Measurements from ENCODE around the gene MCEE.
"Not testable (repeated sequence)": the region's sequence is repeated elsewhere in the genome, so short reads cannot be mapped to it uniquely, and the experiment has no call there.

MCEE gene

GRCh38 chr2:71117063-71117462 is 13.0 kb downstream of the MCEE start:
- TF ChIP-seq, protein P1, sequence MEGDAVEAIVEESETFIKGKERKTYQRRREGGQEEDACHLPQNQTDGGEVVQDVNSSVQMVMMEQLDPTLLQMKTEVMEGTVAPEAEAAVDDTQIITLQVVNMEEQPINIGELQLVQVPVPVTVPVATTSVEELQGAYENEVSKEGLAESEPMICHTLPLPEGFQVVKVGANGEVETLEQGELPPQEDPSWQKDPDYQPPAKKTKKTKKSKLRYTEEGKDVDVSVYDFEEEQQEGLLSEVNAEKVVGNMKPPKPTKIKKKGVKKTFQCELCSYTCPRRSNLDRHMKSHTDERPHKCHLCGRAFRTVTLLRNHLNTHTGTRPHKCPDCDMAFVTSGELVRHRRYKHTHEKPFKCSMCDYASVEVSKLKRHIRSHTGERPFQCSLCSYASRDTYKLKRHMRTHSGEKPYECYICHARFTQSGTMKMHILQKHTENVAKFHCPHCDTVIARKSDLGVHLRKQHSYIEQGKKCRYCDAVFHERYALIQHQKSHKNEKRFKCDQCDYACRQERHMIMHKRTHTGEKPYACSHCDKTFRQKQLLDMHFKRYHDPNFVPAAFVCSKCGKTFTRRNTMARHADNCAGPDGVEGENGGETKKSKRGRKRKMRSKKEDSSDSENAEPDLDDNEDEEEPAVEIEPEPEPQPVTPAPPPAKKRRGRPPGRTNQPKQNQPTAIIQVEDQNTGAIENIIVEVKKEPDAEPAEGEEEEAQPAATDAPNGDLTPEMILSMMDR (IDR thresholded peaks at IDR 0.05; ENCODE audit: low read length, missing control alignments): no peak
- H3K4me3 ChIP-seq (replicated peaks; ENCODE audit: low read depth, low read length): no peak overlapping the region
- DNase-seq (ENCODE audit: low read depth): no peak

DNA sequence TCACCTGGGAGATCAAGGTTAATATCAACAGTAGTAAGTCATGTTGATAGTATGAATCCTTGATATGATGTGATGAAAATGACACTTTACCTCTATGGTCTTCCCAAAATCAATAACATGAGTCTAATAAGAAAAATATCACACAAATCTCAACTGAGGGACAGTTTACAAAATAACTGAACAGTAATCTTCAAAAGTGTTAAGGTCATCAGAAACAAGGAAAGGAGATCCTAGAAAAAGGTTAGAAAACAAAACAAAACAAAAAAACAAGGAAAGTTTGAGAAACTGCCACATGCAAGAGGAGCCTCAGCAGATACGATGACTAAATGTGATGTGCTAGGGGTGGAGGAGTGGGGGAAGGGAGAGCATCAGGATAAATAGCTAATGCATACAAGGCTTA is 16.2 kb downstream of the MCEE start:
- TF ChIP-seq, protein P1 (IDR thresholded peaks at IDR 0.05; ENCODE audit: low read length, missing control alignments): no peak
- no peak for DNase-seq (ENCODE audit: low read depth)
- H3K4me3 ChIP-seq (replicated peaks; ENCODE audit: low read depth, low read length): no peak overlapping the region

- TF ChIP-seq, protein P1 (IDR thresholded peaks at IDR 0.05; ENCODE audit: low read length, missing control alignments): no peak
- no peak overlapping the region for H3K4me3 ChIP-seq (replicated peaks; ENCODE audit: low read depth, low read length)
- no peak for DNase-seq (ENCODE audit: low read depth)
Observed at GRCh38 chr2:71108091-71108490, 21.9 kb downstream of the MCEE start.

DNA sequence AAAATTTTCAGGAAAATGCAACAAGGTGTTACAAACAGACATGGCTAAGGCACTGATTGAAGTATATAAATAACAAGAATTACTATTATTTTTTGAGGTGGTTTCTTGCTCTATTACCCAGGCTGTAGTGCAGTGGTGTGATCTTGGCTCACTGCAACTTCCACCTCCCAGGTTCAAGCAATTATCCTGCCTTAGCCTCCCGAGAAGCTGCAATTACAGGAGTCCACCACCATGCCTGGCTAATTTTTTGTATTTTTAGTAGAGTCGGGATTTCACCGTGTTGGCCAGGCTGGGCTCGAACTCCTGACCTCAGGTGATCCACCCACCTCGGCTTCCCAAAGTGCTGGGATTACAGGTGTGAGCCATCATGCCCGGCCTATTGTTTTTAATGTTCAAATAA is 23.6 kb downstream of the MCEE start:
- not testable (repeated sequence) for H3K4me3 ChIP-seq (replicated peaks; ENCODE audit: low read depth, low read length); DNase-seq (ENCODE audit: low read depth)

DNA sequence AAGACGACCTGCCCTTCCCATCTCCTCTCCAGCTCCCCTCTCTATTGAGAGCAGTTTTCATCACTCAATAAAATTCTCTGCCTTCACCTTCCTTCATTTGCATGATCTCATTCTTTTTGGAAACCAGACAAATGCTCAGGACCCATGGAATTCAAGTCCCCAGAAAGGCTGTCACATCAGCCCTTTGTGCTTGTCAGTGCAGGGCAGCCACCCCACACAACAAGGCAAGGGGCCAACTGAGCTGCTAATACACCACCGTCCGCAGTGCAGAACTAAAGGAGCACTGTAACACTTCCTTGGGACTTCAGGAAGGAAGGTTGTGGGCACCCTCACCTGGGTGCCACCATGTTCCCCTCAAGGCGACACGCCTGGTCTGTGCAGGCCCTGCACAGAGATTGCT is 26.2 kb downstream of the MCEE start:
- DNase-seq (ENCODE audit: low read depth): no peak
- no peak overlapping the region for H3K4me3 ChIP-seq (replicated peaks; ENCODE audit: low read depth, low read length)
- TF ChIP-seq, protein P1 (IDR thresholded peaks at IDR 0.05; ENCODE audit: low read length, missing control alignments): no peak

- TF ChIP-seq, protein P1 (IDR thresholded peaks at IDR 0.05; ENCODE audit: low read length, missing control alignments): no peak
- no peak for DNase-seq (ENCODE audit: low read depth)
- H3K4me3 ChIP-seq (replicated peaks; ENCODE audit: low read depth, low read length): no peak overlapping the region
Observed at GRCh38 chr2:71102981-71103681, 26.9 kb downstream of the MCEE start.

GRCh38 chr2:71101656-71102055 is 28.4 kb downstream of the MCEE start:
- peak; percentile 65 for DNase-seq (ENCODE audit: low read depth)
- TF ChIP-seq, protein P1 (IDR thresholded peaks at IDR 0.05; ENCODE audit: low read length, missing control alignments): no peak
- H3K4me3 ChIP-seq (replicated peaks; ENCODE audit: low read depth, low read length): no peak overlapping the region
